Measurements from ENCODE around the gene S100A5. TPM values are rescaled to one million over a fixed set of nuclear protein-coding genes. Genes with fewer than 3 reads are reported as not detected.

Gene S100A5
- total RNA-seq, 1 donor from 2014 or later = not detected

DNA sequence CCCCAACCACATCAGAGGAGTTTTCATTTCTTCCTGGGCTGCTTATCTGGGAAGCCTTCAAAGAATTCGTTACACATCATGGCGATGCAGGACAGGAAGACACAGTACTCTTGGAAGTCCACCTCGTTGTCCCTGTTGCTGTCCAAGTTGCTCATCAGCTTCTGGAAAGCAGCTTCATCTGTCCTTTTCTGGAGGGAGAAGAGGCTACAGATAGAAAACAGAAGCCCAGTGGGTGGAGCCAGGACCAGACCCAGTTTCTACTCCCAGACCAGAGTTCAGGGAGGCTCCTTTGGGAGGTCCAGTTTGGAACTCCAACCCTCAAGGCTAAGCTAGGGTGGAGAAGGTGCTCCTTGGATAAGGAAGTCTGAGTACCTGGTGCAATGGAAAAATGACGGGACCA lies 3.0 kb upstream of the S100A5 start:
- no peak overlapping the region for H3K4me3 Mint-ChIP-seq (ENCODE audit: unreplicated experiment)
- DNase-seq (ENCODE audit: low spot score) = no peak
- no peak overlapping the region for H3K27ac Mint-ChIP-seq (ENCODE audit: unreplicated experiment)
- H3K9me3 Mint-ChIP-seq (ENCODE audit: unreplicated experiment) = no peaks in the 10 kb centered on the region
- TF ChIP-seq, protein P1, sequence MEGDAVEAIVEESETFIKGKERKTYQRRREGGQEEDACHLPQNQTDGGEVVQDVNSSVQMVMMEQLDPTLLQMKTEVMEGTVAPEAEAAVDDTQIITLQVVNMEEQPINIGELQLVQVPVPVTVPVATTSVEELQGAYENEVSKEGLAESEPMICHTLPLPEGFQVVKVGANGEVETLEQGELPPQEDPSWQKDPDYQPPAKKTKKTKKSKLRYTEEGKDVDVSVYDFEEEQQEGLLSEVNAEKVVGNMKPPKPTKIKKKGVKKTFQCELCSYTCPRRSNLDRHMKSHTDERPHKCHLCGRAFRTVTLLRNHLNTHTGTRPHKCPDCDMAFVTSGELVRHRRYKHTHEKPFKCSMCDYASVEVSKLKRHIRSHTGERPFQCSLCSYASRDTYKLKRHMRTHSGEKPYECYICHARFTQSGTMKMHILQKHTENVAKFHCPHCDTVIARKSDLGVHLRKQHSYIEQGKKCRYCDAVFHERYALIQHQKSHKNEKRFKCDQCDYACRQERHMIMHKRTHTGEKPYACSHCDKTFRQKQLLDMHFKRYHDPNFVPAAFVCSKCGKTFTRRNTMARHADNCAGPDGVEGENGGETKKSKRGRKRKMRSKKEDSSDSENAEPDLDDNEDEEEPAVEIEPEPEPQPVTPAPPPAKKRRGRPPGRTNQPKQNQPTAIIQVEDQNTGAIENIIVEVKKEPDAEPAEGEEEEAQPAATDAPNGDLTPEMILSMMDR (IDR thresholded peaks at IDR 0.05; ENCODE audit: unreplicated experiment) = no peak
- peaks cover 13% of the 10 kb centered on the region for H3K27me3 Mint-ChIP-seq (ENCODE audit: unreplicated experiment)
- peaks cover 4% of the 10 kb centered on the region for H3K36me3 Mint-ChIP-seq (ENCODE audit: low read depth, unreplicated experiment)
- peaks cover 22% of the 10 kb centered on the region for H3K4me1 Mint-ChIP-seq (ENCODE audit: unreplicated experiment)

DNA sequence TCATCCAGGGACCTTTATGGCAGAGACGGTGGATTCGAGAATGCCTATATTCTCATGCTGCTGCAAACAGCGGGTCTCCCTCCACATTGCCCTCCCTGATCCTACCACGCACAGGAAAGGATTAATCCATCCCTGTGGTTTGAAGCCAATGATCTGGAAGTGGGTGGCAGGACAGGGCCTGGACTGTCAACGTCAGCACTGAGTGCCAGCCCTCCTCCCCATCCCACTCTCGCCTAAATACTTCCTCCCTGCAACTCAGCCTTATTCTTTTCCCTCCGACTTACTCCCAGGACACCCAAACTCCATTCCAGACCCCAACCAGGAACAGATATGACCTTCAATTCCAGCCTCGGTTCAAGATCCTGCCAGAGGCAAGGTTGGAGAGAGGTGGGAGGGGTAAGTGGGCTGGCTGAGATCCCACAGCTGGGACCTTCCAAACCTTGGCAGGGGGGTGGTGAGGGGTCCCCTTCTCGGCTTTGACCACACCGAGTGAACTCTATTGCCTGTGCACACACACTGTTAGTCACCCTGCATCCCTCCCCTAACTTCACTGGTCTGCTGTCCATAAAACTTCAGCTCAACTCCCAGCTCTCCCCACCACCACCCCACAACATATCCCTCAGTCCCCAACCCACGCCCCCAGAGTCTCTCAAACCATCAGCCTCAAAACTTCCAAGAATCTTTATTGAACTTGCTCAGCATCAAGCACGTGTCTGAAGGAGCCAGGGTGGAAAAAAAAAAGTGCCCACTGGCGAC lies 2.4 kb upstream of the S100A5 start:
- Mint-ChIP-seq H3K36me3 (ENCODE audit: low read depth, unreplicated experiment) (peaks cover 4% of the 10 kb centered on the region), H3K4me3 (ENCODE audit: unreplicated experiment) (no peak overlapping the region), H3K4me1 (ENCODE audit: unreplicated experiment) (peaks cover 22% of the 10 kb centered on the region), H3K27ac (ENCODE audit: unreplicated experiment) (no peak overlapping the region), H3K27me3 (ENCODE audit: unreplicated experiment) (peaks cover 15% of the 10 kb centered on the region), H3K9me3 (ENCODE audit: unreplicated experiment) (no peaks in the 10 kb centered on the region)
- TF ChIP-seq, protein P1 (IDR thresholded peaks at IDR 0.05; ENCODE audit: unreplicated experiment) = no peak
- DNase-seq (ENCODE audit: low spot score) = no peak

DNA sequence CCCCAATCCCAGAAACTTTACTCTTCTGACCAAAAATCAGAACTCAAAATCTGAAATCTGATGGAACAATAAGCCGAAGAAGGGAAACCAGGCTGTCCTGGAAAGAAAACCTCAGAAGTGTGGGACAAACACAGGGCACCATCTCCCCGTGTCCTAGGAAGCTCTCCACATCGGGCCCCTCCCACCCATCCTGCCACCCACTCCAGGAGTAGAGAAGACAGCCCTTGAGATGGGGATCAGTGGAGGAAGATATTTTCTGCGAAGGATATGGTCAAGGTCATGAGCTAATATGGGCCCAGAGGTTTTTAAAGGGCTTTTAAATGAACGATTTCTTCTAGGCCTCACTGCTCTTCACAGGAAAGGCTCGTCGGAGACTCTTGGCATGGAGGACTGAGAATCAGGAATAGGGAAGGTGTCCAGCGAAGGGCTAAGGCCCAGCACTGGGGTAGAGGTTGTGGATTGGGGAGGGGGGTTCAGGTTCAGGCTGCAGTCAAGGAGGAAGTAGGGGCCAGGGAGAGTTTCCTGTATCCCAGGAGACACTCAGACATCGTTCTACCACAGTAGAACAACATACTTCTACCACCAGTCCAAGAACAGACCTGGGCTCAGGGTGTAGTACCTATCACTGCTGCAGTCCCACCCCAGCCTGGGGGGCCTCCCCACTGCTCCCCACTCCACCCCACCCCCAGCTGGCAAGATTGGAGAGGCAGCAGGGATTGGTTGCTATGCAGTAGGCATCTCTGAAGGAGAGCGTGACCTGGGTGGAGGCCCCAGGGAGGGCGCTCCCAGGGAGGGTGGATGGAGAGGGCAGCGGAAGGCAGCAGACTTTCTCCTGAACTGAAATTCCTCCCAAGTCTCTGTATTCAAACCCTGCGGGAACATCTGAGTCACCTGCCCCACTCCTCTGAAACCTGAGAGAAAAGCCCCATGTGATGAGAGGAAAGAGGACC lies 1.2 kb upstream of the S100A5 start:
- no peak overlapping the region for H3K27ac Mint-ChIP-seq (ENCODE audit: unreplicated experiment)
- DNase-seq (ENCODE audit: low spot score) = no peak
- no peak overlapping the region for H3K4me3 Mint-ChIP-seq (ENCODE audit: unreplicated experiment)
- peaks cover 22% of the 10 kb centered on the region for H3K4me1 Mint-ChIP-seq (ENCODE audit: unreplicated experiment)
- peaks cover 18% of the 10 kb centered on the region for H3K27me3 Mint-ChIP-seq (ENCODE audit: unreplicated experiment)
- H3K9me3 Mint-ChIP-seq (ENCODE audit: unreplicated experiment) = no peaks in the 10 kb centered on the region
- H3K36me3 Mint-ChIP-seq (ENCODE audit: low read depth, unreplicated experiment) = peaks cover 4% of the 10 kb centered on the region
- TF ChIP-seq, protein P1 (IDR thresholded peaks at IDR 0.05; ENCODE audit: unreplicated experiment) = no peak

DNA sequence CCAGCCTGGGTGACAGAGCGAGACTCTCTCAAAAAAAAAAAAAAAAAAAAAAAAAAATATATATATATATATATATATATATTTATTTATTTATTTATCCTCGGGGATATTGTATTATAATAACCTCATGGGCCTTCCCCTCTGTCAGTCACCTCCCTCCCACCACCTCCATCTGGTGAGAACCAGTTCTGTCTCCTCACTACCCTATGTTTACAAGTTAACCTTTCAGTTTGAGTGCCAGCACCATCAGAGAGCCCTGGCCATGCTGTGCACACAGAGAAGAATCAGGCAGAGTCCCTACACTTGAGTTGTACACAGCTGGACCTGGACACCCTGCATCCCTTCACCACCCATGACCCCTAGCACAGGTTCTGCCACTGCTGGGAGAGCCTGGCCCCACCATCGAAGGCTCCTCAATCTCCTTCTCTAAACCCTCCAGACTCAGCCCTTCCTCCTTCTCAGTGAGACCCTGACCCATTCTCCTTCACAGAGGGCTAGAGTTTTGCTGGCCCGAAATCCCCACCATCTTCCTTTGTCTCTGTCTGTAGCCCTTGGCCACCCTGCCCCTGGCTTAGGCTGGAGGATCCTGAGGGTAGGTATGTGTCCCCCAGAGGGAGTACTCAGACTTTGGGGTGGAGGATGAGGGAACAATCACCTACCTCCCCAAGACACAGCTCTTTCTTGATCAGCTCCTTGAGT lies 1.2 kb downstream of the S100A5 start:
- H3K27me3 Mint-ChIP-seq (ENCODE audit: unreplicated experiment) = peaks cover 11% of the 10 kb centered on the region
- H3K27ac Mint-ChIP-seq (ENCODE audit: unreplicated experiment) = no peak overlapping the region
- no peak overlapping the region for H3K4me3 Mint-ChIP-seq (ENCODE audit: unreplicated experiment)
- no peaks in the 10 kb centered on the region for H3K36me3 Mint-ChIP-seq (ENCODE audit: low read depth, unreplicated experiment)
- no peaks in the 10 kb centered on the region for H3K9me3 Mint-ChIP-seq (ENCODE audit: unreplicated experiment)
- TF ChIP-seq, protein P1 (IDR thresholded peaks at IDR 0.05; ENCODE audit: unreplicated experiment) = no peak
- peaks cover 12% of the 10 kb centered on the region for H3K4me1 Mint-ChIP-seq (ENCODE audit: unreplicated experiment)
- DNase-seq (ENCODE audit: low spot score) = no peak

All from endothelial cell (in vitro differentiated cells).